ENCODE results near the gene PSMB10.
"Not testable (repeated sequence)": the region's sequence is repeated elsewhere in the genome, so short reads cannot be mapped to it uniquely, and the experiment has no call there.

PSMB10 gene

GRCh38 chr16:67936124-67936879 lies at the start of gene PSMB10:
Gene PSMB10, minus strand, starts transcription at chr16:67936850. Its CDS starts 101 bp downstream, at chr16:67936749.
- peak within 1 kb of the TSS; percentile 83 for H3K4me3 ChIP-seq (ENCODE audit: low read depth, low read length)

GRCh38 chr16:67982011-67982696 lies 45.5 kb upstream of the PSMB10 start:
- H3K4me3 ChIP-seq (ENCODE audit: low read depth, low read length) = no peak overlapping the region

GRCh38 chr16:67979955-67980678 lies 43.5 kb upstream of the PSMB10 start, which contains the start of gene DPEP3:
Gene DPEP3, minus strand, starts transcription at chr16:67980499. Its CDS starts 119 bp downstream, at chr16:67980380.
- H3K4me3 ChIP-seq (ENCODE audit: low read depth, low read length) = no peak within 1 kb of the TSS

- no peak overlapping the region for H3K4me3 ChIP-seq (ENCODE audit: low read depth, low read length)
Observed at GRCh38 chr16:67977469-67978227, 41.0 kb upstream of the PSMB10 start.

- no peak overlapping the region for H3K4me3 ChIP-seq (ENCODE audit: low read depth, low read length)
Observed at GRCh38 chr16:67977005-67977404, 40.4 kb upstream of the PSMB10 start.

- no peak overlapping the region for H3K4me3 ChIP-seq (ENCODE audit: low read depth, low read length)
Observed at GRCh38 chr16:67976205-67976604, 39.6 kb upstream of the PSMB10 start.

- no peak overlapping the region for H3K4me3 ChIP-seq (ENCODE audit: low read depth, low read length)
Observed at GRCh38 chr16:67975321-67976105, 38.9 kb upstream of the PSMB10 start.

GRCh38 chr16:67972285-67972684 lies 35.6 kb upstream of the PSMB10 start:
- H3K4me3 ChIP-seq (ENCODE audit: low read depth, low read length) = not testable (repeated sequence)

- H3K4me3 ChIP-seq (ENCODE audit: low read depth, low read length) = no peak overlapping the region
Observed at GRCh38 chr16:67971111-67971510, 34.5 kb upstream of the PSMB10 start.

- H3K4me3 ChIP-seq (ENCODE audit: low read depth, low read length) = no peak overlapping the region
Observed at GRCh38 chr16:67969254-67970039, 32.8 kb upstream of the PSMB10 start.

GRCh38 chr16:67968400-67969253 lies 32.0 kb upstream of the PSMB10 start, which contains the start of gene SLC12A4:
Gene SLC12A4, minus strand, starts transcription at chr16:67968637. Its CDS starts 84 bp downstream, at chr16:67968553.
- peak within 1 kb of the TSS; percentile 72 for H3K4me3 ChIP-seq (ENCODE audit: low read depth, low read length)

GRCh38 chr16:67967958-67968399 lies 31.3 kb upstream of the PSMB10 start:
- H3K4me3 ChIP-seq (ENCODE audit: low read depth, low read length) = peak overlapping the region; percentile 72

GRCh38 chr16:67967183-67967957 lies 30.7 kb upstream of the PSMB10 start:
- H3K4me3 ChIP-seq (ENCODE audit: low read depth, low read length) = peak overlapping the region; percentile 72

GRCh38 chr16:67966549-67967182 lies 30.0 kb upstream of the PSMB10 start:
- no peak overlapping the region for H3K4me3 ChIP-seq (ENCODE audit: low read depth, low read length)

GRCh38 chr16:67965668-67966548 lies 29.3 kb upstream of the PSMB10 start:
- no peak overlapping the region for H3K4me3 ChIP-seq (ENCODE audit: low read depth, low read length)
